Osteoblast (primary cell): Measurements from ENCODE around the gene SLC30A7. TPM values are rescaled to one million over a fixed set of nuclear protein-coding genes. Genes with fewer than 3 reads are reported as not detected.
"Not testable (repeated sequence)": the region's sequence is repeated elsewhere in the genome, so short reads cannot be mapped to it uniquely, and the experiment has no call there.

ENCODE experiments used
- DNase-seq: peaks from one replicate; pipeline ENCODE4 v3.0.0; 2011; ENCODE audit warnings: low spot score, mixed read lengths; ENCODE audit not compliant: insufficient read length; ENCODE audit errors: missing footprints
- H2AFZ ChIP-seq: 2 replicates; pipeline ENCODE4 v1.6.0; 2011; ENCODE audit warnings: mild to moderate bottlenecking, low read length
- H3K27ac ChIP-seq: 2 replicates; pipeline ENCODE4 v1.5.1; 2011; ENCODE audit warnings: mild to moderate bottlenecking, low read depth, low read length, moderate library complexity
- H3K27me3 ChIP-seq: 2 replicates; pipeline ENCODE4 v1.6.0; 2012; ENCODE audit warnings: mild to moderate bottlenecking, control low read depth, inconsistent platforms, low read length, moderate library complexity; ENCODE audit not compliant: insufficient read depth
- H3K36me3 ChIP-seq: 2 replicates; pipeline ENCODE4 v1.5.1; 2011; ENCODE audit warnings: mild to moderate bottlenecking, low read length, control low read depth, moderate library complexity; ENCODE audit not compliant: insufficient read depth
- H3K4me1 ChIP-seq: 2 replicates; pipeline ENCODE4 v1.5.1; 2011; ENCODE audit warnings: mild to moderate bottlenecking, low read length, control low read depth, moderate library complexity; ENCODE audit not compliant: insufficient read depth
- H3K4me2 ChIP-seq: 2 replicates; pipeline ENCODE4 v1.6.0; 2011; ENCODE audit warnings: mild to moderate bottlenecking, low read length; ENCODE audit not compliant: insufficient read depth
- H3K4me3 ChIP-seq: fragments of 200-600 bp; sonication (generic); 3 replicates; pipeline ENCODE4 v1.5.1; 2012; ENCODE audit warnings: mild to moderate bottlenecking, low read length, inconsistent platforms; ENCODE audit not compliant: insufficient read depth
- H3K79me2 ChIP-seq: 2 replicates; pipeline ENCODE4 v1.6.0; 2012; ENCODE audit warnings: mild to moderate bottlenecking, low read length, control low read depth, inconsistent platforms; ENCODE audit not compliant: insufficient read depth
- H3K9me3 ChIP-seq: 2 replicates; pipeline ENCODE4 v1.5.1; 2011; ENCODE audit warnings: low read depth, low read length, control low read depth
- H4K20me1 ChIP-seq: 2 replicates; pipeline ENCODE4 v1.6.0; 2012; ENCODE audit warnings: mild to moderate bottlenecking, low read length, control low read depth; ENCODE audit not compliant: insufficient read depth
- CTCF ChIP-seq: IDR thresholded peaks from 2 replicates; pipeline ENCODE4 v1.5.1; 2011; ENCODE audit warnings: mild to moderate bottlenecking, low read depth, low read length, moderate library complexity; ENCODE audit errors: extremely low read depth
- total RNA-seq: library from RNA; depleted of rRNA; stranded (reverse); fragments of >200 nt; gene quantifications from 2 replicates; pipeline ENCODE4 v1.2.3, GENCODE V29; 2012

The SLC30A7 gene
- total RNA-seq, 1 donor, result 69.8 TPM

GRCh38 chr1:100882698-100883097 is 13.2 kb upstream of the SLC30A7 start:
- Histone ChIP-seq H3K9me3 (no peaks in the 10 kb centered on the region), H3K27ac (no peak overlapping the region), H3K36me3 (no peaks in the 10 kb centered on the region), H2AFZ (no peak overlapping the region), H3K79me2 (peaks cover 2% of the 10 kb centered on the region), H3K4me1 (peaks cover 11% of the 10 kb centered on the region), H4K20me1 (peaks cover 3% of the 10 kb centered on the region), H3K4me2 (no peak overlapping the region), H3K4me3 (no peak overlapping the region), H3K27me3 (no peaks in the 10 kb centered on the region)
- TF ChIP-seq CTCF, result no peak
- DNase-seq, result no peak

- no peaks in the 10 kb centered on the region for H3K27me3 ChIP-seq
- H3K4me3 ChIP-seq, result no peak overlapping the region
- H2AFZ ChIP-seq, result no peak overlapping the region
- peaks cover 11% of the 10 kb centered on the region for H3K4me1 ChIP-seq
- TF ChIP-seq CTCF, result peak; percentile 36
- no peaks in the 10 kb centered on the region for H3K36me3 ChIP-seq
- H3K4me2 ChIP-seq, result peak overlapping the region; percentile 55
- peaks cover 3% of the 10 kb centered on the region for H4K20me1 ChIP-seq
- H3K79me2 ChIP-seq, result peaks cover 4% of the 10 kb centered on the region
- H3K27ac ChIP-seq, result peak overlapping the region; percentile 17
- no peaks in the 10 kb centered on the region for H3K9me3 ChIP-seq
- DNase-seq, result peak; percentile 83
Observed at GRCh38 chr1:100883963-100884362, 11.9 kb upstream of the SLC30A7 start.

- not testable (repeated sequence) for H3K27ac ChIP-seq, H3K9me3 ChIP-seq, H3K36me3 ChIP-seq, H3K4me3 ChIP-seq, H2AFZ ChIP-seq, H4K20me1 ChIP-seq, H3K4me2 ChIP-seq, DNase-seq, H3K27me3 ChIP-seq
- Histone ChIP-seq H3K79me2 (peaks cover 43% of the 10 kb centered on the region), H3K4me1 (peaks cover 13% of the 10 kb centered on the region)
Observed at GRCh38 chr1:100889007-100889406, 6.9 kb upstream of the SLC30A7 start.

- H2AFZ ChIP-seq, H3K9me3 ChIP-seq, DNase-seq, H3K36me3 ChIP-seq, H3K27ac ChIP-seq, H3K27me3 ChIP-seq, H3K4me3 ChIP-seq, H3K4me1 ChIP-seq, H3K4me2 ChIP-seq, H4K20me1 ChIP-seq: not testable (repeated sequence)
- H3K79me2 ChIP-seq, result peaks cover 44% of the 10 kb centered on the region
Observed at GRCh38 chr1:100889869-100890482, 5.9 kb upstream of the SLC30A7 start.

- no peak for TF ChIP-seq CTCF
- DNase-seq, result no peak
- peaks cover 48% of the 10 kb centered on the region for H3K79me2 ChIP-seq
- no peak overlapping the region for H3K27ac ChIP-seq
- peaks cover 8% of the 10 kb centered on the region for H3K4me1 ChIP-seq
- H3K4me3 ChIP-seq, result no peak overlapping the region
- no peak overlapping the region for H3K4me2 ChIP-seq
- H3K36me3 ChIP-seq, result peaks cover 8% of the 10 kb centered on the region
- no peaks in the 10 kb centered on the region for H3K9me3 ChIP-seq
- no peaks in the 10 kb centered on the region for H3K27me3 ChIP-seq
- no peaks in the 10 kb centered on the region for H4K20me1 ChIP-seq
- no peak overlapping the region for H2AFZ ChIP-seq
Observed at GRCh38 chr1:100891380-100891779, 4.5 kb upstream of the SLC30A7 start.
